GM12891 (cell line): Measurements from ENCODE around the gene CCDC134.

Experiments
- POLR2A ChIP-seq: IDR thresholded peaks from 2 replicates; pipeline ENCODE4 v1.6.1; 2011; ENCODE audit warnings: low read depth, low read length, control low read depth
- POLR2AphosphoS5 ChIP-seq: IDR thresholded peaks from 2 replicates; pipeline ENCODE4 v1.6.1; 2011; ENCODE audit warnings: low read depth, low read length, control low read depth
- SPI1 ChIP-seq: IDR thresholded peaks from 2 replicates; pipeline ENCODE4 v1.6.1; 2011; ENCODE audit warnings: low read depth, low read length, control low read depth

DNA sequence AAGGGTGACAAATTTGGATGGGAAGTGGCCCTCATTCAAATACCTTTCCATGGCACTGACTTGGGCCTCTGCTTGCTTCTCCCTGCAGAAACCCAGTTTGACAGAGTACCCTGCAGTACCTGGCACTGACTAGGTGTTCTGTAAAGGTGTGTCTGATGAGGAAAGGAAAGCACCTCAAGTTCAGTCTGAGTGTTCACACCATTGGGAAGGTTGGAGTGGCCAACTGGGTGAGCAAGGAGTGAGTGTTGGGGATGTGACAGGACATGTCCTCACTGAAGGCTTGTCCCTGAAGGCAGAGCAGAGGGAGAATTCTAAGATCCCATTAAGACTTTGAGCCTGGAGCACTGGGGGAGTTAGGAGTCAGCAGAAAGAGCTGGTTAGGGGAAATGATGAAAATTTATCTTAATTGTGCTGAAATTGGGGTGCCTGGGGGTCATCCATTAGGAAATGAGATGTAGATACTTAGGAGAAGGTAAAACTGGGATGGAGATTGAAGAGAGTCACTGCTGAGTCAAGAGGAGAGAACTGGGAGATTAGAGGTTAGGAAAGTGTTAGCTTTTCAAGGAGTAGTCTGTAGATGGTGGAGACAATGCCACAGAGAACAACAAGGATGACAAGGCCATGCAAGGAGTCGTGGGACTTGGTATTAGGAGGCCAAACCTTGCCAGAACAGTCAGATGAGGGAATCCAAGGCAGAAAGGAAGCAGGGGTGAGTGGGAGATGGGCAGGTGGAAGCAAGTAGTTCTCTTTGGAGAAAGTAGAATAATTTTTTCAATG is 38.6 kb downstream of the CCDC134 start:
- TF ChIP-seq POLR2A (no peak), POLR2AphosphoS5 (no peak), SPI1 (no peak)
